ENCODE measurements around the gene STXBP2.

DNA sequence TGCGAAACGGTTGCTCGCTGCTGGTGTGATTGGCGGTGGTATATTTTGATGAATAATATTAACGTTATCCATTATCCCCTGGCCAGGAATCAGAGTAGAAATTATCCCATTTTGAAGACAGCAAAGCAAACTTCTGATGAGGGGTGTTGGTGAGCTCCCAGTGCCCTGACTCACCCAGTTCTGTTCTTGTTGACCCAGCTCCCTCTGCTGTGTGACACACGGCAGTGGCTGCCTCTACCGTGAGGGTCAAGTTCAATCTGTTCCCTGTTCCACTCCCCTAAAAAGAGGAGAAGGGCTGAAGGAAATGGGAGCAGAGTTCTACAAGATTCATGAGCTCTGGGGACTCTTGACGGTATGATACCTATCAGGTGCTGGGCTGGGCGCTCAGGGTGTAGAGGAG, 39.2 kb upstream of the STXBP2 start:
- TF ChIP-seq CTCF (IDR thresholded peaks at IDR 0.05; ENCODE audit: low read depth, low read length, missing input control) (no peak), ZBTB33 (IDR thresholded peaks at IDR 0.05) (no peak), GABPA (IDR thresholded peaks at IDR 0.05 in 1 of 2, conservative IDR thresholded peaks at IDR 0.05 in 1 of 2) (no peak), REST (IDR thresholded peaks at IDR 0.05) (no peak), SP1 (IDR thresholded peaks at IDR 0.05) (no peak), EGR1 (IDR thresholded peaks at IDR 0.05; ENCODE audit: low read depth in 2 of 2) (no peak), TAF1 (conservative IDR thresholded peaks at IDR 0.05) (no peak), YY1 (IDR thresholded peaks at IDR 0.05) (no peak), RAD21 (IDR thresholded peaks at IDR 0.05) (no peak), FOXA2 (IDR thresholded peaks at IDR 0.05) (no peak)
- TF ChIP-seq, protein P1, sequence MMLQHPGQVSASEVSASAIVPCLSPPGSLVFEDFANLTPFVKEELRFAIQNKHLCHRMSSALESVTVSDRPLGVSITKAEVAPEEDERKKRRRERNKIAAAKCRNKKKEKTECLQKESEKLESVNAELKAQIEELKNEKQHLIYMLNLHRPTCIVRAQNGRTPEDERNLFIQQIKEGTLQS (IDR thresholded peaks at IDR 0.05): no peak
- TF ChIP-seq, protein P2, sequence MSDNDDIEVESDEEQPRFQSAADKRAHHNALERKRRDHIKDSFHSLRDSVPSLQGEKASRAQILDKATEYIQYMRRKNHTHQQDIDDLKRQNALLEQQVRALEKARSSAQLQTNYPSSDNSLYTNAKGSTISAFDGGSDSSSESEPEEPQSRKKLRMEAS (IDR thresholded peaks at IDR 0.05): no peak
